NCI-H2171 treated with DMSO at 0.1 percent for 48 hours (cell line): Measurements from ENCODE around the gene EVA1A.
"Not testable (repeated sequence)": the region's sequence is repeated elsewhere in the genome, so short reads cannot be mapped to it uniquely, and the experiment has no call there.

ENCODE experiments used
- DNase-seq: peaks from one replicate; lab custom pipeline; 2025; lab: John Stamatoyannopoulos, UW

Gene EVA1A

GRCh38 chr2:75516378-75517360 is 44.1 kb downstream of the EVA1A start:
- DNase-seq, result no peak

- DNase-seq, result no peak
Measured at GRCh38 chr2:75515584-75516368, 45.0 kb downstream of the EVA1A start.

GRCh38 chr2:75513616-75514170 is 47.0 kb downstream of the EVA1A start:
- DNase-seq, result no peak

GRCh38 chr2:75512455-75513212 is 48.1 kb downstream of the EVA1A start:
- no peak for DNase-seq

GRCh38 chr2:75506101-75506697 is 54.5 kb downstream of the EVA1A start:
- DNase-seq, result no peak

- no peak for DNase-seq
Measured at GRCh38 chr2:75505012-75505411, 55.7 kb downstream of the EVA1A start.

GRCh38 chr2:75503048-75503607 is 57.6 kb downstream of the EVA1A start:
- no peak for DNase-seq

- no peak for DNase-seq
Measured at GRCh38 chr2:75500633-75501032, 60.1 kb downstream of the EVA1A start.

- no peak for DNase-seq
Measured at GRCh38 chr2:75499534-75499933, 61.2 kb downstream of the EVA1A start.

- DNase-seq, result no peak
Measured at GRCh38 chr2:75498907-75499306, 61.8 kb downstream of the EVA1A start.

- DNase-seq, result no peak
Measured at GRCh38 chr2:75497256-75497655, 63.5 kb downstream of the EVA1A start.

GRCh38 chr2:75495862-75496261 is 64.9 kb downstream of the EVA1A start:
- DNase-seq, result no peak

- no peak for DNase-seq
Measured at GRCh38 chr2:75494137-75494769, 66.5 kb downstream of the EVA1A start.

- DNase-seq, result no peak
Measured at GRCh38 chr2:75493230-75493629, 67.5 kb downstream of the EVA1A start.

GRCh38 chr2:75491129-75491753 is 69.5 kb downstream of the EVA1A start:
- no peak for DNase-seq

GRCh38 chr2:75489721-75490120 is 71.0 kb downstream of the EVA1A start:
- DNase-seq, result no peak

GRCh38 chr2:75488157-75488556 is 72.6 kb downstream of the EVA1A start:
- no peak for DNase-seq

- not testable (repeated sequence) for DNase-seq
Measured at GRCh38 chr2:75486735-75487134, 74.0 kb downstream of the EVA1A start.

- DNase-seq, result no peak
Measured at GRCh38 chr2:75484840-75485239, 75.9 kb downstream of the EVA1A start.

- no peak for DNase-seq
Measured at GRCh38 chr2:75483878-75484277, 76.9 kb downstream of the EVA1A start.
